Cerebellar nuclear complex (tissue), 1 donor: ENCODE results near the gene NPHS1.
"Not testable (repeated sequence)": the region's sequence is repeated elsewhere in the genome, so short reads cannot be mapped to it uniquely, and the experiment has no call there.

Experiments used
- DNase-seq, 2 experiments: peaks; one replicate each; lab custom pipeline; 2025; lab: John Stamatoyannopoulos, UW

Gene NPHS1

GRCh38 chr19:35848486-35848885 is 3.8 kb downstream of the NPHS1 start:
- no peak for DNase-seq

GRCh38 chr19:35847911-35848310 is 4.4 kb downstream of the NPHS1 start:
- no peak for DNase-seq

- no peak for DNase-seq
Measured at GRCh38 chr19:35846038-35846668, 6.2 kb downstream of the NPHS1 start.

- no peak for DNase-seq
Measured at GRCh38 chr19:35845215-35846037, 6.9 kb downstream of the NPHS1 start.

- DNase-seq, result no peak
Measured at GRCh38 chr19:35844482-35845214, 7.7 kb downstream of the NPHS1 start.

DNA sequence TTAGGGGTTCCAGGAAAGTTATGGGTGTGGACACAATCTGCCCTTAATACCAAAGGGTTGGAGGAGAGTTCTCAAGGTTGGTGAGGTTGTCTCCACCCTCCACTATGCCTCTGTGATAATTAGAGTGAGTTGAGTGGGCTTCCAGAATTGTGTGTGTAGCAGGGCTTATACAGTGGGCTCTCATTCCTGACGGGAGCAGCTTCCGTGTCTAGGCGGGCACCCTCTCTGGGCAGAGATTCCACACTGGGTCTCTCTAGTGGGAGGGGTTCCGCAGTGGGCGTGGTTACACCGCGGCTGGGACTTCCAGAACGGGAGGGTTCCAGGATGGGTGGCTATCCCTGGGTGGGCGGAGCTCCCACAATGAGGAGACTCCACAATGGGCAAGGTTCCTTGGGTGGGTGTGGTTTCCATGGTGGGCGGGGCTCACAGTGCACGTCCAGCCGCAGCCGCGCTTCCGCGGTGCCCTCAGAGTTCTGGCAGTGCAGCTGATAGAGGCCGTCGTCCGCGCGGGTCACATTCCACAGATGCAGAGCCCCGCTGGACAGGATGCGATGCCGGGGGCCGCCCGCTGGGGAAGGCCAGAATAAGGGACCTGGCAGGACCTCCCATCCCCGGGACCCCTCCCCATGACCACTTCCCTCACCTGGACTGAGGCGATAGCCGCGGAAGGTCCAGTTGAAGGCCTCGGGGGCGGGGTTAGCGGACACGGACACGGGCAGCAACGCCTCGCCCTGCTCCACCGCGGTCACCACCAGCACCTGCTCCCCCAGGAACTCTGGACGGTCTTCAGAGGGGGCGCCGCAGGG is 8.4 kb downstream of the NPHS1 start:
- no peak for DNase-seq

DNA sequence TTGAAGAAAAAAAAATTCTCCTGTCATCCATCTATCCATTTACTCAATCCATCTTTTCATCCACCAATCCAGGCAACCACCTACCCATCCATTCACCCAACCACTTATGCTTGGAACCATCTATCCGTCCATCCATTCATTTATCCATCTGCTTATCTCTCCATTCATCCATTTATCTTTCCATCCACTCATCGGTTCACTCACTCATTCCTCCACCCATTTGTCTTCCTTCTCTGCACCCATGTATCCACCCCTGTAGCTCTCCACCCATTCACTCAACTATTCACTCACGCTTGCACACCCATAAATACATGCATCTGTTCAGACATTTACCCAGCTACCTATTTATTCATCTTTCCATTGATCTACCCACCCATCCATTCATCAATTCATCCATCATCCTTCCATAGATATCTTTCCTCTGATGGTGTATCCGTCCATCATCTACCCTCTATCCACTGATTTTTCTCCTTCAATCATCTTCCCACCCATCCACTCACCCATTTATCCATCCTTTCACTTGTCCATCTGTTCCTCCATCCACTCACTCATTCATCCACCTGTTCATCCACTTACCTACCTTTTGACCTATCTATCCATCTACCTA is 9.5 kb downstream of the NPHS1 start:
- DNase-seq, result no peak

DNA sequence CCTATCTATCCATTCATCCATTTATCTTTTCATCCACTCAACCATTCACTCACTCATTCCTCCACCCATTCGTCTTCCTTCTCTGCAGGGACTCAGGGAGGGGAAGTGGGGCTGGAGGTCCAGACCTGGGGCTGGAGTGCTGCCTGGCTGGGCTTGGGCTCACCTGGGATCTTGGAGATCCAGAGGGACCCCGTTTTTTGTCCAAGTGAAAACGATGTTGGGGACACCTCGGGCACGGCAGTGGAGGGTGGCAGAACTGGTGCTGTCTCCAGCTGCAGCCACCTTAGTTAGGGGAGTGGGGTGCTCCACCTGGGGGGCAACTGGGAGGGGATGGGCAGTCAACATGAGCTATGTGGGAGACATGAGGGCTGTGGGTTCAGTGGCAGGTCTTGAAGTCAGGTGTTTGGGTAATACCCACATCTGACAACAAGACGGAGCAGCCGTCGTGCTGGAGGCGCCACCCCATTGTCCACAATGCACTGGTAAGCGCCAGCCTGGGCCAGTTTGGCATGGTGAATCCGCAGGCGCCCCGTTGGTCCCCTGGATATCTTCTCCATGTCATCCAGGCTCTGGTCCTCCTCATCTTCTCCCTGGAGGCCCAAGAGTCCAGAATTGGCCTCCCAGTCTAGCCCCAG is 10.2 kb downstream of the NPHS1 start:
- no peak for DNase-seq

DNA sequence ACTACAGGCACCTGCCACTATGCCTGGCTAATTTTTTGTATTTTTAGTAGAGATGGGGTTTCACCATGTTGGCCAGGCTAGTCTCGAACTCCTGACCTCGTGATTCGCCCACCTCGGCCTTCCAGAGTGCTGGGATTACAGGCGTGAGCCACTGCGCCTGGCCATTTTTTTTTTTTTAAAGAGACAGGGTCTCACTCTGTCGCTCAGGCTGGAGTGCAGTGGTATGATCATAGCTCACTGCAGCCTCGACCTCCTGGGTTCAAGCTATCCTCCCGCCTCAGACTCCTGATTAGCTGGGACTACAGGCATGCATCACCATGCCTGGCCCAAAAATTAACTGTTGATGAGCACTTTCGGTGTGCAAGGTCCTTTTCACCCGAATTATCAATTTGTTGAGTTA is 16.2 kb downstream of the NPHS1 start:
- not testable (repeated sequence) for DNase-seq

DNA sequence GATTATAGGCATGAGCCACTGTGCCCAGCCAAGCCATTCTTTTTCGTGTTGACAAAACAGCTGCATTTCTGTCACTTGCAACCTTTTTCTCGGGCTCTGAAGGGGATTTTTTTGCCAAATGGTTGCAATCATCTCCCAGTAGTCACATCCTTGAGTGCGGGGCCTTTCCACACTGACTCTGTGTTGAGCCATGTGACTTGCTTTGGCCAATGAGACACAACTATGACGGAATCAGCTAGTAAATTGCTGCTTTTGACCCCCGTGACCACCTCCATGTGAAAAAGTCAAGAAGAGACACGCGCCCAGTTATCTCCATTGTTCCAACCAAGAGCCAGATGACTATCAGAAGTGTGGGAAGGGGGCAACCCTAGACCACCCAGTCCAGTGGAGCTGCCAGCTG is 18.3 kb downstream of the NPHS1 start:
- DNase-seq, result no peak

DNA sequence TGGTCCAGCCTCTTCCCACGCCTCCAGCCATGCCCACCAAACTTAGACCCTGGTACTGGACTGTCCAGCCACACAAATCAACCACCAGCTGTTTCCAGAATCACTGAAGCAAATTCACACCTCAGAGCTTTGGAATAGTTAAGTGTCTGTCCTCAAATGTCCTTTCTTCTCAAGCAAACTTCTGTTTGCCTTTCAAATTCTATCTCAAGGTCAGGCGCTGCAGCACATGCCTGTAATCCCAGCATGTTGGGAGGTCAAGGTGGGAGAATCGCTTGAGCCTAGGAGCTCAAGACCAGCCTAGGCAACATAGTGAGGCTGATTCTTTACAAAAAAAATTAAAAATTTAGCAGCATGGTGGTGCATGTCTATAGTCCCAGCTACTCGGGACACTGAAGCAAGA is 20.2 kb downstream of the NPHS1 start:
- DNase-seq, result no peak

DNA sequence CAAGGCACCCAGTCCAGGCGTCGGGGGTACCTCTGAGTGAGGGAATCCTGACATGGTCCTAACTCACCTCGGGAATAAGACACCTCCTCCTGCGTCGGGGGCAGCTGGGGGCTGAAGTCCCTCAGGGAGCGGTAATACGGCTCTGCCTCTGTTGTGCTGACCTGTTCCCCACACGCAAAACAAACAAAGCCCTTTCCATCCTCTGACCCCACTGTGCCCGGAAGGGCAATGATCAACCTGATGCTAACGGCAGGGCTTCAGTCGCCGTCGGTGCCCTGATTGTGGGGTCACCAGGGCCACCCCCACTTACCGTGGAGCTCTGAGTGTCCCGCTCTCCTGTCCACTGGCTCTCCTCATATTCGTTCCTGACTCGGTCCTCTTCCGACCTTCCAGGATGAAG is 21.3 kb downstream of the NPHS1 start:
- no peak for DNase-seq

GRCh38 chr19:35828692-35829301 is 23.5 kb downstream of the NPHS1 start:
- no peak for DNase-seq

DNA sequence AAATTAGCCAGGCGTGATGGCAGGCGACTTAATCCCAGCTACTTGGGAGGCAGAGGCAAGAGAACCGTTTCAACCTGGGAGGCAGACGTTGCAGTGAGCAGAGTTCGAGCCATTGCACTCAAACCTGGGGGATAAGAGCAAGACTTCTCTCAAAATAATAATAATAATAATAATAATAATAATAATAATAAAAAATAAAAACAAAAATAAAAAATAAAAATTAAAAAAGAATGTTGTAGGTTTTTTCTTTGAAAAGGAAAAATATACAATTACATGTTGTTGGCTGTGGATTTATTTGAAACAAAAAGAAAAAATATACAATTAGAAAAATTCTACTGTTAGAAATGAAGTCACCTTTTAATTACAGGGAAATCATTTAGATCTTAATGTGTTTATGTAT is 28.2 kb downstream of the NPHS1 start:
- no peak for DNase-seq

GRCh38 chr19:35822579-35822978 is 29.7 kb downstream of the NPHS1 start:
- no peak for DNase-seq

- no peak for DNase-seq
Measured at GRCh38 chr19:35818445-35818844, 33.9 kb downstream of the NPHS1 start.

- DNase-seq, result no peak
Measured at GRCh38 chr19:35816846-35817245, 35.5 kb downstream of the NPHS1 start.

GRCh38 chr19:35816262-35816661 is 36.0 kb downstream of the NPHS1 start:
- DNase-seq, result no peak

GRCh38 chr19:35813043-35813890 is 39.0 kb downstream of the NPHS1 start:
- no peak for DNase-seq
